ENCODE measurements around the gene VWA3B.
"Not testable (repeated sequence)": the region's sequence is repeated elsewhere in the genome, so short reads cannot be mapped to it uniquely, and the experiment has no call there.

Gene VWA3B

DNA sequence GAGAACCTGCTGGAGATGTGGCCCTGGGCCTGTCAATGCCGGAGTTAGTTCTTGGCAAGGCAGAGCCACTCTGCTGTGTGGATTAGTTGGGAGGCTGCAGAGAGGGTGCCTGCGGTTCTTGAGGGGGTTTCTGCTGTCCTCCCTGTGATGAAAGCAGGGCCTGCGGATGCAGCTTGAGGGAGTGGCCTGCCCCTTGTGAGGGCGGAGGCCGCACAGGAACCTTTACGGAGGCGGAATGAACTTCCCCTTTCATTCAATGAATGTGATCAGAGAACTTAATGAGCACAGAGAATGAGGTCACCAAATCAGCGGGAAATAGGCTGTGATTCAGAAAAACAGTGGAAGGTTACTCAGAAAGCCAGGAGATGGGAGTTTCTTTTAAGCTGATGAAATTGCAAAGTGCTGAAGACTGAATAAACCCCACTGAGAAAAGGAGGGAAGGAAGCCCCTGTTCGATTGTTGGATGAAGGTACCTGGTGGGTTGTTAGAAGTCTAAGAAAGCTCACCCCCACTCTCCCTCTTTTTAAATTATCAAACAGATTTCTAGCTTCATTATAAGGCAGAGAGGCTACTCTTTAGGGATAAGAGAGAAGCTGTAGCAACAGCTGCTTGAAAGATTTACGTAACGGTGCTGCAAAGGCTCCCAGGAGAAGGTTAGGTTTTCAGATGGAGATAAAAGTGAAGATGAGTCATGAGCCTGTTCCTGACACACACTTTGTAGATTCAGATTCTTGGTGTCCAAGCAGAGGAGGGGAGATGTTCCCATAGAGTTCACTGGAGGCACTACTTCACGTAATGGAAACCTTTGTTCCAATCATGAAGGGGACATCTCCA lies 47.4 kb downstream of the VWA3B start:
- no peak for DNase-seq

DNA sequence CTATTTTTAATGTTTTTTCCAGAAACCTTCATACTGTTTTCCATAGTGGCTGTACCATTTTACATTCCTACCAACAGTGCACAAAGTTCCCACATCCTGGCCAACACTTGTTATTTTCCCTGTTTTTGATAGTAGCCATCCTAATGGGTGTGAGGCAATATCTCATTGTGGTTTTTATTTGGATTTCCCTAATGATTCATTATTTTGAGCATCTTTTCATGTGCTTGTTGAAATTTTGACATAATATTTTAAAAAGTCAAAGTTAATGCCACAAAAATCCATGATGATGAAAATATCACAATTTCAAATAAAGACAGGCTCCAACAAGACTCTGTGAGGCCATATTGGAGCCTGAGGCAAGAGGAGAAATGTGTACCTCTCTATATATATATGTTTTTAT lies 50.2 kb downstream of the VWA3B start:
- no peak for DNase-seq

- DNase-seq, result not testable (repeated sequence)
Observed at GRCh38 chr2:98138978-98139377, 52.0 kb downstream of the VWA3B start.

DNA sequence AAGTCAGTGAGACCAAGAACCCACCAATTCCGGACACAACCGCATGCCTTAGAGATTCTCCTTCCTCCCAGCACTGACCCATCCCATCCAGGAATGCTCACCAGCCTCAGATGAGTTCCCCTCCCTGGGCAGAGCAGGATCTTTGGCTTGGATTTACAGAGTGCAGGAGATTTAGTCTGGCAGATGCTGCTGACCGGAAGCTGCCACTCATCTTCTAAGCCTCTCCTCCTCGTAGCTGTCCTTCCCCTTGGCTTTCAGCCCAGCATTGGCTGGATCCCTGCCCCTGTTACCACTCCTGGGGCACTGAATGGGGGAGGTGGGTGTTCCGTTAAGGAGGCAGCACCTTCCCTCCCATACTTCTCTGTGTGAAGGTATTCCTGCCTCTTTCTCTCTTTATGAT lies 53.2 kb downstream of the VWA3B start:
- no peak for DNase-seq

DNA sequence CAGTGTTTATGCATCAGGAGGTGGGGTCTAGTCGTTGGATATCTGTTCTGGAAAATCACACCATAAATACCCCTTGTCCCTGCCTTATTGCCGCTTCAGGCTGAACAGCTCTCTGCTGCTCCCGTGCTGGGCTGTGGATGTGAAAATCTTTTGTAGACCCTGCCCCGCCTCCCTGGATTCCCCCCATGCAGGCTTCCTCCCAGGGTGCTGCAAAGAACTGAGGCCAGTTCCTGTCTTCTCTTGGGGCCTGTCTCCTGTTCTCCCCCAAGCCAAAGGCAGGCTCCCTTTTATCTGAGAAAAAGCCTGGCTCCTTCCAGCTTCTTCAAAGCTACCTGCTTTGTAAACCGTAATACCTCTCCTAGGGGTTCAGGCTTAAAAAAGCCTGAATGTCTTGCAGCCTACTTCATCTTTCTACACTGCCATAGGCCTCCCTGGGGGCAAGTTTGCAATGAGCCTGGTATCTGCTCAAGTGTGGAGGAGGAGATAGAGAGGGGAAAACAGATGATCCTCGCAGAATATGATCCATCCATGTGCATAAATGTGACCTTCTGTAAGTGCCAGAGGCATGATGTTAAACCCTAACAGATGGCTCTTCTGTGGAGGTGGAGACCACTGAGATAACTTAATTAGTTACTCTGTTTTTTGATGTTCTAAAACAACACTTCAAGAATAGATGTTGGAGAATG lies 55.3 kb downstream of the VWA3B start:
- no peak for DNase-seq

DNA sequence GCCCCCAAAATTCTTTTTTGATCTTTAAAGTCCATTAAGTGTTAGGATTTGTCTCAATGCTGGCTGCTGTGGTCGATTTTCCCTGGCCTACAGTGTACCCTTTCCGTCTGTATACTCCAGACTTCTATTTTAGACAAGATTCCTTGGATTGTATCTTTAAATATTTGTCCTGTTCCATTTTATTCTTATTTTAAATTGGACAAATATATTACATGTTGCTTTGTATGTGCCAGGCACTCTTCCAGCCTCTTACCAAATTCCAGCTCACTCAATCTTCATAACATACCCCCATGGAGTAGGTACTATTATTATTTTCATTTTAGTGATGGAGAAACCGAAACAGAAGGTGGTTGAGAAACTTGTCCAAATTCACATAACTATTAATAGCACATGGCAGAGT lies 58.1 kb downstream of the VWA3B start:
- no peak for DNase-seq

GRCh38 chr2:98147900-98148299 lies 60.9 kb downstream of the VWA3B start:
- DNase-seq, result not testable (repeated sequence)

DNA sequence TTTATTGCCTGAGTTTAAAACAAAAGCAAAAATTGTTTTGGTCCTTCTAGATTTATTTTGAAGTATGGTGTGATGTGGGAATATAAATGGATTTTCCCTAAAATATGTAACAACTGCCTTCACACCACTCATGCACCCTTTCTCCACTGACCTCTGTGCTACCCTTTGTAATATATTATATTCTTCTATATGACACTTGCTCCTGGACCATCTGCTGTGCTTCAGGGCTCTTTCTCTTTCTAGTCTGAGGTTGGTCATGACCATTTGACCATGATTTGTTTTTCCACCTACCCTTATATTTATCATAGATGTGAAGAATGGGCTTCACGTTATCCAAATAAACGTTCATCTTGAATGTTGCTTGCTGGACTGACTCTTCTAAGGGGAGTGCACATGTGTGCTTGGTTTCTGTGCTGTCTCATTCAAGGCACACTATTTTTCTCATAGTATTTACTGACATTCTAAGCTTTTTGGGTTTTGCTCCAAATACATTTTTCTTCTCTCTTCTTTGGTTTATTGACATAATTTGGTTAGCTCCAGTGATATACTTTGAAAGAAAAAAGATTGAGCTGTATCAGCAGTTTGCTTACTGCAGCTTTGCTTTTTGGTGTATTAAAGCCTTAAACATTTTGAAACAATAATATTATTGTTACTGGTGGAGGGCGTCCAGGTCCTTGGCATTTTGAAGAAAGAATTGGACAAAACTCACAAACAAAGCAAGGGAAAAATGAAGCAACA lies 61.8 kb downstream of the VWA3B start:
- DNase-seq, result no peak

- no peak for DNase-seq
Observed at GRCh38 chr2:98149333-98149697, 62.3 kb downstream of the VWA3B start.

DNA sequence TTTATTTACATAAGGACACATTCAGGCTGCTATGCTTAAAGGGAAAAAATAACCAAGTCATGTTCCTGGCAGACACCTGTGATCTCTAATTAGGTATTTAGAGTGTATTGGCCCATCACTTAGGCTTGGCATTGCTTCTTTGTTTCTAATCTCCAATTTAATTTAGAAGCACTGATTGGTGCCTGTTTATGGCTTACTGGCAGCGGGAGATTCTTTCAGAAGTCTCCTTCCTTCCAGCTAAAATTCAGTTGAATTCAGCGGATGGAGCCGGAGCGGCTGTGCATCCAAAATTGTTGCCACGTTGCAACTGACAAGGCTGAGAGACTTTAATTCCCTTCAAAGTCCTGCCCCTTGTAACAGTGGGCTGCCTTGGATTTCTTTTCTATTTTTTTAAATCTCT lies 66.5 kb downstream of the VWA3B start:
- DNase-seq, result no peak

- DNase-seq, result no peak
Observed at GRCh38 chr2:98155291-98155690, 68.3 kb downstream of the VWA3B start.

DNA sequence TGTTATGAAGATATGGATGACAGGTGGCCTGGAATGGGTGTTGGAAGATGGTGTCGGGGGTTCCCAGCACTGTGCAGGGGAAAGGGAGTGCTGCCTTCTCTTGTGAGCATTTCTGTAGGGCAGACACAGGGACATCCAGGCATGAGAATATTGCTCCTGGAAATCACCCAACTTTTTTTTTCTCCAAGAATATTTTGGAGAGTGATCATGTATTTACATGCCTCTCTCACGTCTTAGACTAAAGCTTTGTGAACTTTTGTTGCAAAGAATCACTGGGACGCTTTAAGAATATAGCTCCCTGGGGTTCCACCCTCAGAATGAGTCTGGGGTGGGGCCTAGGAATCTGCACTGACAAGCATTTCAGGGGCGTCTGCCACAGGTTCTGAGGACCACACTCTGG lies 68.7 kb downstream of the VWA3B start:
- no peak for DNase-seq

DNA sequence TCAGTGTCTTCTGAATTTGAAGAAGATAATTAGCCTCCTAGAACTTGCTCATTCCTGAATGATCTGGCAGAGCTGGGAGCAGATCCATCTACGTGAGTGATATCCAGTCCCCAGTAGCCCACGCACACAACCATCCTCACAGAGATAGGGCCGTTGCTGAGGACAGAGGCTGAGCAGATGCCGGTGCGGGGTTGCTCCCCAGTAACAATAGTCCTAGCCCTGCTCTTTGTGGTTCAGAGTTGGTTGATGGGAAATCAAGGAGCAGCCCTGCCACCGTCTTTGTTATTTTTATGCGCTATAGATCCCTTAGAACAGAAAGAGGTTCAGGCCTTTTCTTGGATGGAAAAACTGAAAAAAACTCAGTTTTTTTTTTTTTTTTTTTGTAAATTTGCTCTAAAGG lies 69.3 kb downstream of the VWA3B start:
- DNase-seq, result no peak

- DNase-seq, result no peak
Observed at GRCh38 chr2:98157557-98157956, 70.6 kb downstream of the VWA3B start.

GRCh38 chr2:98158305-98158704 lies 71.3 kb downstream of the VWA3B start:
- no peak for DNase-seq

- no peak for DNase-seq
Observed at GRCh38 chr2:98160554-98160953, 73.6 kb downstream of the VWA3B start.

DNA sequence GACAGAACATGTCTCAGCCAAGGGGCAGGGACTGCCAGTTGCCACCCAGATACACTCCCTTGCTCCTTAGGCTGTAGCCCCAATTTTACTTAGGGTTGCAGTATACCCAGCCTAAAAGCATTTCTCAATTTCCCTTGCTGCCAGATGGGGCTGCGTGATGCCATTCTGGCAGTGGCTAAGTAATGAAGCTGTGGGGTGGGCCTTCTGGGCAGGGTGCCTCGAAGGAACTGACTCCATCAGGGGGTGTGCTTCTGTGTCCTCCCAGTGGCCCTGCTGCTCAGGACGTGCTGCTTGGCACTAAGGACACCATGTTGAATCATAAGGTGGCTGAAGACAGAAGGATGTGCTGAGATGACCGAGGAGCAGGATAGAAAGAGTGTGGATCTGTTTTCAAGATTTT lies 74.2 kb downstream of the VWA3B start:
- no peak for DNase-seq

- DNase-seq, result no peak
Observed at GRCh38 chr2:98164256-98164655, 77.3 kb downstream of the VWA3B start.

- DNase-seq, result no peak
Observed at GRCh38 chr2:98165516-98166071, 78.6 kb downstream of the VWA3B start.

DNA sequence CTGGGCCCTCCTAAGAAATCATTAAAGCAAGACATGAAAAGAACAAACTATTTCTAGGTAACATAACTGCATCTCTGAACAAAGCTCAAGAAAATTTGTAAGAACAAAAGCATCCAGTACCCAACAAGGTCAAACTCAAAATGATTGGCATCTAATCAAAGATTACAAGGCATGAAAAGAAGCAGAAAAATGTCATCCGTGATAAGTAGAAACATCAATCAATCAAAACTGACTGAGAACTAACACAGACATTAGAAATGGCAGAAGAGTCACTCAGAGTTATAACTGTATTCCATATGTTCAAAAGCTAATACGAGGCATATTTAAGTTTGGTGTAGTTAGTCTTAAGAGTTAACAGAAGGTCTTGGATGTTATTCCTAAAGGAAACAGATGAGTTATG lies 80.9 kb downstream of the VWA3B start:
- no peak for DNase-seq

GRCh38 chr2:98170076-98170475 lies 83.1 kb downstream of the VWA3B start:
- no peak for DNase-seq

GRCh38 chr2:98172150-98172765 lies 85.3 kb downstream of the VWA3B start:
- DNase-seq, result no peak

- DNase-seq, result no peak
Observed at GRCh38 chr2:98172951-98173350, 86.0 kb downstream of the VWA3B start.

Measured in NCI-H510A (cell line).